ENCODE data around the gene ITFG2.
"Not testable (repeated sequence)": the region's sequence is repeated elsewhere in the genome, so short reads cannot be mapped to it uniquely, and the experiment has no call there.

Gene ITFG2

GRCh38 chr12:2864198-2864597, 51.7 kb downstream of the ITFG2 start:
- no peak for FAIRE-seq

GRCh38 chr12:2868986-2869632, 56.6 kb downstream of the ITFG2 start:
- FAIRE-seq = not testable (repeated sequence)
